HCT116 (cell line): Measurements from ENCODE around the gene OR2V2.

Experiments used
- POLR2AphosphoS5 ChIP-seq: IDR thresholded peaks from 2 replicates; pipeline ENCODE4 v1.6.1; 2011; ENCODE audit warnings: mild to moderate bottlenecking, low read depth, low read length, moderate library complexity
- TF ChIP-seq, protein P1 (sequence below): IDR thresholded peaks from 2 replicates; pipeline ENCODE4 v1.6.1; 2012; ENCODE audit warnings: low read depth
- TF ChIP-seq, protein P2 (sequence below), 3 experiments: fragments of 200-600 bp in 1 of 3; sonication (generic) in 1 of 3; IDR thresholded peaks in 2 of 3; conservative IDR thresholded peaks in 1 of 3; 2 replicates each; pipeline ENCODE4 v1.5.1; 2012 to 2017; ENCODE audit warnings: low read depth in 2 of 3, low read length in 2 of 3, antibody characterized with exemption in 1 of 3, borderline replicate concordance in 1 of 3, control low read depth in 1 of 3, mild to moderate bottlenecking in 1 of 3, mixed read lengths in 1 of 3, mixed run types in 1 of 3, moderate library complexity in 1 of 3; ENCODE audit not compliant: insufficient read depth in 1 of 3

DNA sequence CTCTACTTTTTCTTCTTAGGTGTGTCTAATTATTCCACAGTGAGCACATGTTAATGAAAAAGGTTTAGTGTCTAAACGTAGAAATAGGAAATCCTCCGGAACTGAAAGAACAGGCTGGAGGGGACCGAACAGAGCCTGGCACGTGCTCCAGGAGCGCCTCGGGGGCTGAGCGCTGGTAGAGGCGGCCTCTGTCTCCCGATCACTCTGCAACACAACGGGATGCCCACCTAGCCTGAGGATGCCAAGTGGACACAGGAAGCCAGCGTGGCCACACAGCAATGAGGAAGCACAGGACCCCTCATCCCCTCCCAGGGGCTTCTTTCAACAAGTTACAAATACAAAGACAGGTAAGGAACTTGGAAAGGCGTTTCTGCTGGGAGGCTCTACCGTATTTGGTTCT, 38.2 kb downstream of the OR2V2 start:
- TF ChIP-seq, protein P1, sequence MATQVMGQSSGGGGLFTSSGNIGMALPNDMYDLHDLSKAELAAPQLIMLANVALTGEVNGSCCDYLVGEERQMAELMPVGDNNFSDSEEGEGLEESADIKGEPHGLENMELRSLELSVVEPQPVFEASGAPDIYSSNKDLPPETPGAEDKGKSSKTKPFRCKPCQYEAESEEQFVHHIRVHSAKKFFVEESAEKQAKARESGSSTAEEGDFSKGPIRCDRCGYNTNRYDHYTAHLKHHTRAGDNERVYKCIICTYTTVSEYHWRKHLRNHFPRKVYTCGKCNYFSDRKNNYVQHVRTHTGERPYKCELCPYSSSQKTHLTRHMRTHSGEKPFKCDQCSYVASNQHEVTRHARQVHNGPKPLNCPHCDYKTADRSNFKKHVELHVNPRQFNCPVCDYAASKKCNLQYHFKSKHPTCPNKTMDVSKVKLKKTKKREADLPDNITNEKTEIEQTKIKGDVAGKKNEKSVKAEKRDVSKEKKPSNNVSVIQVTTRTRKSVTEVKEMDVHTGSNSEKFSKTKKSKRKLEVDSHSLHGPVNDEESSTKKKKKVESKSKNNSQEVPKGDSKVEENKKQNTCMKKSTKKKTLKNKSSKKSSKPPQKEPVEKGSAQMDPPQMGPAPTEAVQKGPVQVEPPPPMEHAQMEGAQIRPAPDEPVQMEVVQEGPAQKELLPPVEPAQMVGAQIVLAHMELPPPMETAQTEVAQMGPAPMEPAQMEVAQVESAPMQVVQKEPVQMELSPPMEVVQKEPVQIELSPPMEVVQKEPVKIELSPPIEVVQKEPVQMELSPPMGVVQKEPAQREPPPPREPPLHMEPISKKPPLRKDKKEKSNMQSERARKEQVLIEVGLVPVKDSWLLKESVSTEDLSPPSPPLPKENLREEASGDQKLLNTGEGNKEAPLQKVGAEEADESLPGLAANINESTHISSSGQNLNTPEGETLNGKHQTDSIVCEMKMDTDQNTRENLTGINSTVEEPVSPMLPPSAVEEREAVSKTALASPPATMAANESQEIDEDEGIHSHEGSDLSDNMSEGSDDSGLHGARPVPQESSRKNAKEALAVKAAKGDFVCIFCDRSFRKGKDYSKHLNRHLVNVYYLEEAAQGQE = no peak
- TF ChIP-seq, protein P2, sequence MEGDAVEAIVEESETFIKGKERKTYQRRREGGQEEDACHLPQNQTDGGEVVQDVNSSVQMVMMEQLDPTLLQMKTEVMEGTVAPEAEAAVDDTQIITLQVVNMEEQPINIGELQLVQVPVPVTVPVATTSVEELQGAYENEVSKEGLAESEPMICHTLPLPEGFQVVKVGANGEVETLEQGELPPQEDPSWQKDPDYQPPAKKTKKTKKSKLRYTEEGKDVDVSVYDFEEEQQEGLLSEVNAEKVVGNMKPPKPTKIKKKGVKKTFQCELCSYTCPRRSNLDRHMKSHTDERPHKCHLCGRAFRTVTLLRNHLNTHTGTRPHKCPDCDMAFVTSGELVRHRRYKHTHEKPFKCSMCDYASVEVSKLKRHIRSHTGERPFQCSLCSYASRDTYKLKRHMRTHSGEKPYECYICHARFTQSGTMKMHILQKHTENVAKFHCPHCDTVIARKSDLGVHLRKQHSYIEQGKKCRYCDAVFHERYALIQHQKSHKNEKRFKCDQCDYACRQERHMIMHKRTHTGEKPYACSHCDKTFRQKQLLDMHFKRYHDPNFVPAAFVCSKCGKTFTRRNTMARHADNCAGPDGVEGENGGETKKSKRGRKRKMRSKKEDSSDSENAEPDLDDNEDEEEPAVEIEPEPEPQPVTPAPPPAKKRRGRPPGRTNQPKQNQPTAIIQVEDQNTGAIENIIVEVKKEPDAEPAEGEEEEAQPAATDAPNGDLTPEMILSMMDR (IDR thresholded peaks at IDR 0.05 in 2 of 3, conservative IDR thresholded peaks at IDR 0.05 in 1 of 3; ENCODE audit: borderline replicate concordance in 1 of 3, insufficient read depth in 1 of 3, low read depth in 2 of 3, low read length in 2 of 3) = no peak
- no peak for TF ChIP-seq POLR2AphosphoS5
